NCI-H510A (cell line): ENCODE results near the gene LRCH1.

Experiments
- DNase-seq: peaks from one replicate; lab custom pipeline; 2025; lab: John Stamatoyannopoulos, UW

The LRCH1 gene

GRCh38 chr13:46535825-46536224 is 17.1 kb upstream of the LRCH1 start:
- DNase-seq = no peak

GRCh38 chr13:46536341-46536740 is 16.6 kb upstream of the LRCH1 start:
- no peak for DNase-seq

- DNase-seq = no peak
These were observed 13.7 kb upstream of the LRCH1 start for GRCh38 chr13:46539231-46539630.

GRCh38 chr13:46541210-46541609 is 11.8 kb upstream of the LRCH1 start:
- no peak for DNase-seq

GRCh38 chr13:46542833-46543232 is 10.1 kb upstream of the LRCH1 start:
- DNase-seq = no peak

GRCh38 chr13:46543287-46543686 is 9.7 kb upstream of the LRCH1 start:
- no peak for DNase-seq

- no peak for DNase-seq
These were observed 8.8 kb upstream of the LRCH1 start for GRCh38 chr13:46544208-46544607.

- no peak for DNase-seq
These were observed 8.2 kb upstream of the LRCH1 start for GRCh38 chr13:46544811-46545210.

GRCh38 chr13:46546084-46546768 is 6.7 kb upstream of the LRCH1 start:
- DNase-seq = no peak

GRCh38 chr13:46550822-46551221 is 2.1 kb upstream of the LRCH1 start:
- DNase-seq = no peak

- no peak for DNase-seq
These were observed 1.3 kb upstream of the LRCH1 start for GRCh38 chr13:46551410-46552302.

- DNase-seq = no peak
These were observed 677 bp upstream of the LRCH1 start for GRCh38 chr13:46552303-46552682.

GRCh38 chr13:46553521-46553885 is 533 bp downstream of the LRCH1 start:
- DNase-seq = no peak

GRCh38 chr13:46553886-46554858 is 1.2 kb downstream of the LRCH1 start:
- no peak for DNase-seq

GRCh38 chr13:46554951-46555350 is 2.0 kb downstream of the LRCH1 start:
- DNase-seq = no peak

- DNase-seq = no peak
These were observed 2.9 kb downstream of the LRCH1 start for GRCh38 chr13:46555722-46556417.

- no peak for DNase-seq
These were observed 3.4 kb downstream of the LRCH1 start for GRCh38 chr13:46556418-46556779.

- DNase-seq = no peak
These were observed 6.4 kb downstream of the LRCH1 start for GRCh38 chr13:46559272-46559805.

GRCh38 chr13:46560778-46561177 is 7.8 kb downstream of the LRCH1 start:
- no peak for DNase-seq

GRCh38 chr13:46561286-46561685 is 8.3 kb downstream of the LRCH1 start:
- no peak for DNase-seq

- DNase-seq = no peak
These were observed 8.7 kb downstream of the LRCH1 start for GRCh38 chr13:46561691-46562090.

- DNase-seq = no peak
These were observed 9.2 kb downstream of the LRCH1 start for GRCh38 chr13:46562152-46562551.
